GM19238 (cell line): ENCODE results near the gene TMEM181.
"Not testable (repeated sequence)": the region's sequence is repeated elsewhere in the genome, so short reads cannot be mapped to it uniquely, and the experiment has no call there.

Experiments
- DNase-seq: peaks from one replicate; pipeline ENCODE4 v3.0.0; 2011; ENCODE audit warnings: low spot score; ENCODE audit not compliant: insufficient read length

Gene TMEM181

DNA sequence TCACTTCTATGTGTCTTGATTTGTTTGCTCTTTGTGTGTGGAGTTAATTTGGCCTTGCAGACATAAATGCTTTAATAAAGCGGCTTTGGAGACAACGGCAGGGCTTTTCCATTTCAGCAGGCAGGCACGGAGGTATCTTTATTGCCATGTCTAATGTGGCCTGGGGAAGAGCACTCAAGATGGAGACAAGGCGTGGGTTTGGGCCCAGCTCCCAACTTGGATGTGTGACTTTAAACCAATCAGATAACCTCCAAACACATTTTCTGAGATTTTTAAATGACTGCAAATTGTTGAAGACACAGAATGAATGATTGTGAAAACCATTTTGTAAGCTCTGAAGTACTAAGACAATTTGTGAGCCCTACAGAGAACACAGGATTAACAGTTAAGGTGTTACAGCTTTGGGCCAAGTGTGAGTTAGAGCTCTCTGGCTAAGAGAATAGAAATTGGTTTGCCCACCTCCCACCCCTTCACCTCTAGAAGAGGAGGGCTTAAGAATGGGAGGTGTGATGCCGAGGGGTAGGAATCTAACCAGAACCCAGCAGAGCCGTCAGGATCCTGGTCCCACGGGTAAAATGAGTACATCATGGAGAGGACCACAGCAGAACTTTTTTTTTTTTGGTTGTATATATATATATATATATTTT, 75.7 kb downstream of the TMEM181 start:
- no peak for DNase-seq

DNA sequence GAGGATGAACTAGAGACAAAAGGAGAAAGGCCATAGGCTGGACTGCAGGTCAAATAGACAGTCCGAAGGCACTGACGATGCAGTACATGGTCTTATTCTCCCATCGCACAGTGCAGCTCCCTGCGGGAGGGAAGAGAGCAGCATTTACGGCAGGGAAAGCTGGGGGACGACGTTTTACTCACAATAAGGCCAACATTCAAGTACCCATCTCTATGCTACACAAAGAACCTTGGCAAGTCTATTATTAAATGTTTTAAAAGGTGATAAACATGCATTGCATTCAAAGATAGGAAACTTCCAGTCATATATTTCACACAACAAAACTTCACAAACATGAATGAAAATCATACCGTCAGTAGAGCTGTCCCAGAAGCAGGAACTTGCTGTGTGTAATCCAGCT, 76.9 kb downstream of the TMEM181 start:
- DNase-seq: no peak

DNA sequence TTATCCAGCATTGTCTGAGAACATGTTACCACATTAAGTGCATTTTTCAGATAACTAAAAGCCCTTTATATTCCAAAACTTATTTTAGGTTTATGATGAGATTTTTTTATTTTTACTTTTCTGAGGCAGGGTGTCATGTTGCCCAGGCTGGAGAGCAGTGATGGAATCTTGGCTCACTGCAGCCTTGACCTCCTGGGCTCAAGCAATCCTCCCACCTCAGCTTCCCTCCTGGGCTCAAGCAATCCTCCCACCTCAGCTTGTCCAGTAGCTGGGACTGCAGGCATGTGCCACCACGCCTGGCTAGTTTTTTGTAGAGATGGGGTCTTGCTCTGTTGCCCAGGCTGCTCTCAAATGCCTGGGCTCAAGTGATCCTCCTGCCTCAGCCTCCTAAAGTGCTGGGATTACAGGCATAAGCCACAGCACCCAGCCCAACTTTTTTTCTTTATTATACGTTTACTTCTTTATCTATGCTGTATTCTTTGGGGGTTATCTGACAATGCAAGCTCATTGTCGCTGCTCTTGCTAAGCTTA, 78.5 kb downstream of the TMEM181 start:
- no peak for DNase-seq

DNA sequence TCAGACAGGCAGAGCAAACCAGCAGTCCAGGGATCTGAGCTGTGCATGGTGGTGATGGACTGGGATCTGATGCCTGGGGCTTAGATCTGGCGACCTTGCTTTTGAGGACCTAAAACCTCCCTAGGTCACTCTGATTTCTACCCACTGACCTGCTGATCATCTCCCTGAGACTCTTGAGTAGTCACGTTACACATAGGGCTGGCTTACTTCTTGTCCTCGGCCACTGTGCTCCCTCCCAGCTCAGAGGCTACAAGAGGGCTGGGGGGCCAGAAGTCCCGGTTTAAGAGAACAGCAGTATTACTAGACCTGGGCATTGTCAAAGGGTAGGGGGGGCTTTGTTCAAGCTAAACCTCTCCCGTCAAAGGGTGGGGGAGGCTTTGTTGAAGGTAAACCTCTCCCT, 79.2 kb downstream of the TMEM181 start:
- DNase-seq: no peak

DNA sequence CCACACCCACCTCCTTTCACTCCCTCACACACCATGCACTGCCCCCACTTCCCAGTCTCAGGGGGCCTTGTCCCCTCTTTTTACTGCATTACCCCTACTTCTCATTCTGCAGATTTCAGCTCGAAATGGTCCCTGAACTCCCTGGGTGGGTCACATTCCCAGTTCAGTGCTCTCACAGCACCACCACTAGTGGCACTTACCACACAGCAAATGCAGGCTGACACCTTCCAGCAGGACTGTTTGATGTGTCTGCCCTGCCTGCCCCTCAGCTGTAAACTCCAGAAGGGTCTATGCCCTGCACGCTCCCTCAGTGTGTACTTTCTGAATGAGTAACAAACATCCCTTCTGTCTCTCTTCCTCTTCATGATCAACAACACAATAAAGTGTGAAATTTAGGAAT, 80.6 kb downstream of the TMEM181 start:
- DNase-seq: no peak

DNA sequence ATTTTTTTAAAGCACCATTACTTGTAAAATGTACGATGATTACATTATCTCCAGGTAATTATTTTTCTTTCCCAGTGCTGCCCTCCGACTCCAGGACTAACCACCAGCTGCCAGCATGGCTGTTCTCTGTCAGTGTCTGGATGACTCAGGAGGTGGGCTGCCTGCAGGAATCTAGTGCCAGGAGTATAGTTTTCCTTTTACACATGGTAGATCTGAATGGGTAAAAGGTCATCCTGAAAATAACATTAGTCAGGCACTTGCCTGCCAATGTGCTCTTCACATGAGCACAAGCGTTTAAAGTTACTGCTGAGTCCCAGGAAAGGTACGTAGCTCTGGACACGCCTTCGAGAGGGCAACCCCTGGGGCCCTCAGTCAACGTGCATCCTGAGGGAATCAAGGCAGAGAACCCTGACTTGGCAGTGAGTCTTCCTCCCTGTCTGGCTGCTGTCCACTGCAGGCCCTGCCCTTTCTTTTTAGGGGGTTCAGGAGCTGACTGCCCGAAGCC, 82.3 kb downstream of the TMEM181 start:
- no peak for DNase-seq

DNA sequence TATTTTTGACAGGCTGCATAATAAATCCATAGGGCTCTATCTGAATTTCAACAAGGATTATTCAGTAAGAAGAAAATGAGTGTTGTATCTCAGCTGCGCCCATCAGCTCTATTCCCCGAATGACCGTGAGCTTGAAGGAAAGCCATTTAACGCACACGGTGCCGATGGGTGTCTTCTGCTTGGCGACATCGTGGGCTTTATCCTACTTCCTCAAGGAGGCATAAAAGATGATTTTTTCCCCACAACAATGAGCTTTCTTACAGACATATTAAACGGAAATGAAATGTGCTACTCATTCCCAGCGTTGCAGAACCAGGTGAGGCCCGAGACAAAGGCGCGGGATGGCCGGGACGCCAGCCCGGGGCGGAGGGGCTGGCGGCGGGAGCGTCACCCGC, 83.9 kb downstream of the TMEM181 start:
- DNase-seq: no peak

DNA sequence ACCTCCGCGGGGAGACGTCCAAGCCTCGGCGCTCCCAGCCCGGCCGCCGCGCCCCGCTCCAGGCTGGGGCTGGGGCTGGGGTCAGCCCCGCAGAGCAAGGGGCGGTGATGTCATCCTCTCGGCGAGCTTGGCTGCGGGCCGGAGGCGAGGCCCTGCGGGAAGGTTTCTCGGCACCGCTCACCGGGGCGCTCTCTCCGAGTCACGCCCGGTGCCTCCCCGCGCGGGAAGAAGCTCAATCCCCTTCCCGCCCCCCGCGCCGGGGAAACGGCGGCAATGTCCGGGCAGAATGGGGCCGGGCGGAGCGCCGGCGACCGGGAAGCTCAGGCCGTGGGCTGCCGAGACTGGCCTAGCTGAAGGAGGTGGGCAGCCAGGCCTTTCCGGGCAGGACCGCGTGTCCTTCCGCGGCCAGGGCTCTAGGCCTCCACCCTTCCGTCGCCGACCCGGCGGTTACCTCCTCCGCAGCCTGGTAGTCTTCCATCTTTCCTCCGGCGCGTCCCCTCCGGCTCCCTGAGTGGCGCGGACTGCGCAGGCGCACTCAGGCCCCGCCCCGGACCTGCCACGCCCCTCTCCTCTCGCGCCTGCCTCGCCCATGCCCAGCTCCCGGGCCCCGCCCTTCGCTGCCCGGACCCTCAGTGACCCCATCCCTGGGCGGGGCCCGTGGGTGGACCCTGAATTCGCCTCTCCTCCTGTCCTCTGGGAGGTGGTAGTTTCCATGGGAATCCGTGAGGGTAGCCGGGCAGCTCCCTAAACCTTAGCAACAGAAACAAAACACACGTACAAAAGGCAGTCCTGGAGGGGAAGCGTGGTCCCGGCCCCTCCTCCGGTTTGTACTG, 84.6 kb downstream of the TMEM181 start, which contains the start of gene DYNLT1:
Gene DYNLT1, minus strand, starts transcription at position 513 of the 833 bp plus-strand sequence. Its CDS starts 35 bp downstream, at position 478.
- peak; percentile 84 for DNase-seq

DNA sequence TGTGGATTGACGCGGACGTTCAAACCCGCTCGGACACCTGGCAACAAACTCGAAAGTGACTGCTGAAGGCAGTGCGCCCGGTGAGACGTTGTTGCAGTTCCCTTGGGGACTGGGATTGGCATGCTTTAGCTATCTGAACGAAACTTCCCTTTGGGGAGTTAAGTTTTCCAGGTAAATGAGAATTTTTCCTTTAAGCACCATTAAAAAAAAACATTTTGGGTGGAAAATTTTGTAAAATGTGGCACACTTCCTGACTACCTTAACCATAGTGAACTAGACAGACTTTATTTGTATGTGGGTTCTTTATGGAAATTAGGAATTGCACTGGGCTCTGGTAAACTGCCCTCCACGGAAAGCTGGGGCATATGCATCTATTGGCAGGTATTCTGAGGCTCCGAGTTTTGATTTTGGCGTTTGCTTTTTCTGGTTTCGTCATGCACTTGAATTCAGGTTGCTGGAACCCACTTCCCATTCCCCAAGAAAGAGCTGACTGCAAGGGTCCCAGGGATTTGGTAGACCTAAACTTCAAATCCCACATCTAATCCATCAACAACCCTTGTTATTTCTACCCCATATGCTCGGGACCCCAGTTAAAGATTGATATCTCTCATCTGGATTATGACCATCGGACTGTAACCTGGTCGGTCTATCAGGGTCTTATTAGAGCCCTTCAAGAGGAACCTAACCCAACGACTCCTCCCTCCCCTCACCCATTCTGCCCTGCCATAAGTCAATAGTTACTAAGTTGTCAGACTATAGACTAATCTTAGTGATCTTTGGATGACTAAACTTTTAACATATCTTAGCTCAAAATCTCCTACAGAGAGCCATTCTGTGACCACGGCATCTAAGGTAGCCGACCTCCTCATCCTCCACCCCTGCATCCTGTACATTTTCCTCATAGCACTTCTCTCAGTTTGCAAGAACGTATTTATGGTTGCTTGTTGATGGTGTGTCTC, 85.5 kb downstream of the TMEM181 start:
- DNase-seq: no peak

DNA sequence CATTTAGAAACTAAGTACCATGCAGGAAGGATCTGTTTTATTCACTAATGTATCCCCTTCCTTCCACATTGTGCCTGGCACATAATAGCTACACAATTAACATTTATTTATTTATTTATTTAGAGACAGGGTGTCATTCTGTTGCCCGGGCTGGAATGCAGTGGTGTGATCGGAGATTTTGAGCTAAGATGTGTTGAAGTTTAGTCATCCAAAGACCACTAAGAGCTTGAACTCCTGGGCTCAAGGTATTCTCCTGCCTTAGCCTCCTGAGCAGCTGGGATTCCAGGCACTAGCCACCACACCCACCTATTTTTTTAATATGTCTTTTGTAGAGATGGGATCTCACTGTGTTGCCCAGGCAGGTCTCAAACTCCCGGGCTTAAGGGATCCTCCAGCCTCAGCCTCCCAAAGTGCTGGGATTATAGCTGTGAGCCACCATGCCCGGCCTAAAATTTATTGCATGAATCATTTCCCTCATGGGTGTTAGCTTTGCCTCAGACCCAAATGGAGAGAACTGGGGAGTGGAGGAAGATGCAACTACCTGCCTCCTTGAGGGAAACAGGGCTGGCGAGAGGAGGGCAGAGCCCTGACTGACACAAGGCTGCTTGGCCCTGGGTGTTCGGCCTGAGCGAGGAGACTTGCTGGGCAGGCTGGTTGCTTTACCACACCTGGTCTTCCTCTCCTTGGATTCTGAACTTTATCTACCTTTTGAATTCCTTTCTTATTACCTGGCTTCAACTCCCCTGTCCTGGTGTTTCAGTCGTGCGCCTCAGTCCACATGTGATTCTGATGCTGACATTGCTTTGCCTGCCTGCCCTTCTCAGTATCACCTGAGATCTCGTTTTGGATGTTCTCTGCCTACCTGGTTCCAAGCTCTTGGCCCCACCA, 86.4 kb downstream of the TMEM181 start:
- DNase-seq: no peak

DNA sequence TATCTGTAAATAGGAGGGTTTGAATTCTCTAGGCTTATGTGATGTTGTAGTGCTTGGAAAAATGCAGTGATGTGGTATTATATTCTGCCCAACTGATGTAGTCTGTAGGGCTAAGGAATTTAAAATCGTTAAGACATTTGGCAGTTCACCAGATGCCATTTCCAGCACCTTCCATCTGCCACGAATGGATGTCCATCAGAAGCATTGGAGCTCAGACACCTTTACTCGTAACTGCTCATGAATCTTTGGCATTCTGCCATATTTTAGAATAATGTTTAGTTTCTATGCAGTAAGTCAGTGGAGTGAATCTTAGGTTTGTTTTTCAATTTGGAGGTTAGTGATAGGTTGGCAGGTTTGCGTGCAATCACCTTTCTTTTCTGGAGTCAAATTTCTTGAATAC, 87.6 kb downstream of the TMEM181 start:
- DNase-seq: no peak

DNA sequence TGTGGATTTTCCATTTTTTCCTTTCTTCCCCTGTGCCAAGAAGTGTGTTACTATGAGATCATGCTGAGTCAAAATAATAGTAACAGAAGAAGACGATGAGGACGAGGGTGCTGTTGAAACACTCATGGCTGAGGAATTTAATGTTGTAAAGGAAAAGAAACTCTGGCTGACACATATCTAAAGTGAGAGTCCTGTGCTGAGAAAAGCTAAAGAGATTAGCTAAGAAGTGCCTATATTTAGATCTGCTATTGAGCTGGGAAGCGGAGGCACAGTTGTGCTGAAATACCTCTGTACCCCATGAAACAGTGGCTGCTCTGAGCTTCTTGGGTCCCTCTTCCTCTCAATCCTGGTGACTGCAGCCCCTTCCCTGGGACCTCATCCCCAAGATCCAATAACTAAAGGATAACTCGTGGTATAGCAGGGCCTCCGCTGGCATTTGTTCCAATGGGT, 88.8 kb downstream of the TMEM181 start:
- no peak for DNase-seq

DNA sequence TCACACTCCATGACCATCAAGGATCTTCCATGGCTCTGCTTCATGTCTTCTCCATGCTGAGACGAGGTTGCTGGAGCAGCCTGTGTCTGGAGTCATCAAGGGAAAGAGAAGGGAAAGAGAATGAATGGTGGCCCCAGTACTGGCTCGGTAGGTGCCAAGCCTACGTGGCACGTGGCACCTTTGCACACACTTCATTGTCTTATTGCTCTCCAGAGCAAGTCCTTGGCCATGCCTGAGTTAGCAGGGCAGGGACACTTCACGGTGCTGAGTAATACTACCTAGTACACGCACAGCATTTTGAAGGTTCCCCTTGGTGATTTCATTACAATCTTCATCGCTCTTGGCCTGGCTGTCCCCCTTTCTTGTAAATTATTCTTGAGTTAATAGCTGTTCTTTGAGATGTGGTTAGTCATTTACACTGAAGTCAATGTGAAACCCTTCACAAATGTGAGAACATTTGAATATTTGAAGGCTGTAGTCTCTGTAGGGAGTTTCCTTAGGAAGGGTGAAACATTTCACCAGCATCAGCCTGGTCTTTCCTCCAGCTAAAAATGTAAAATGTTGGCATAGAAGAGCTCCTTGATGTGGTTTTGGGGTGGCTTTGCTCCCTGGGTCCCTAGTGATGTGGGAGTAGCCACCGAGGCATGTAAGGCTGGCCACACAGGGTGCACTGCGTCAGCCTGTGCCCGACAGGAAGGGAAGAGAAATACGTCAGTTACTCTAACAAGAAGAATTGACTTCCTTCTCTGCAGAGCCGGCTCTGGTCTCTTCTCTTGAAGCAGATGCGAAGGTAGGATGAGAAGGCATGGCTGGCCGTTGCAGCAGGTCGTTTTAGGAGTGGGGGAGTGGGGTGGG, 89.6 kb downstream of the TMEM181 start, which contains the start of gene SYTL3:
Gene SYTL3, plus strand, starts transcription at position 766 of the 855 bp plus-strand sequence. CDS start 13,215 bp downstream, outside the sequence.
- DNase-seq: no peak

DNA sequence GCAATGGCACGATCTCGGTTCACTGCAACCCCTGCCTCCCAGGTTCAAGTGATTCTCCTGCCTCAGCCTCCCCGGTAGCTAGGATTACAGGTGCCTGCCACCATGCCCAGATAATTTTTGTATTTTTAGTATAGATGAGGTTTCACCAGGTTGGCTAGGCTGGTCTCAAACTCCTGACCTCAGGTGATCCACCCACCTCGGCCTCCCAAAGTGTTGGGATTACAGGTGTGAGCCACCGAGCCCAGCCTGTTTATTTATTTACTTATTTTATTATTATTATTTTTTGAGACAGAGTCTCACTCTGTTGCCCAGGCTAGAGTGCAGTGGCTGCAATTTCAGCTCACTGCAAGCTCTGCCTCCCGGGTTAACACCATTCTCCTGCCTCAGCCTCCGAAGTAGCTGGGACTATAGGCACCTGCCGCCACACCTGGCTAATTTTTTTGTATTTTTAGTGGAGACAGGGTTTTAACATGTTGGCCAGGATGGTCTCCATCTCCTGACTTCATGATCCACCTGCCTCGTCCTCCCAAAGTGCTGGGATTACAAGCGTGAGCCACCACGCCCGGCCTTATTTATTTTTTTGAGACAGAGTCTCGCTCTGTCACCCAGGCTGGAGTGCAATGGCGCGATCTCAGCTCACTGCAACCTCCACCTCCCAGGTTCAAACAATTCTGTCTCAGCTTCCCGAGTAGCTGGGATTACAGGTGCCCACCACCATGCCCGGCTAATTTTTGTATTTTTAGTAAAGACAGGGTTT, 92.3 kb downstream of the TMEM181 start:
- not testable (repeated sequence) for DNase-seq

DNA sequence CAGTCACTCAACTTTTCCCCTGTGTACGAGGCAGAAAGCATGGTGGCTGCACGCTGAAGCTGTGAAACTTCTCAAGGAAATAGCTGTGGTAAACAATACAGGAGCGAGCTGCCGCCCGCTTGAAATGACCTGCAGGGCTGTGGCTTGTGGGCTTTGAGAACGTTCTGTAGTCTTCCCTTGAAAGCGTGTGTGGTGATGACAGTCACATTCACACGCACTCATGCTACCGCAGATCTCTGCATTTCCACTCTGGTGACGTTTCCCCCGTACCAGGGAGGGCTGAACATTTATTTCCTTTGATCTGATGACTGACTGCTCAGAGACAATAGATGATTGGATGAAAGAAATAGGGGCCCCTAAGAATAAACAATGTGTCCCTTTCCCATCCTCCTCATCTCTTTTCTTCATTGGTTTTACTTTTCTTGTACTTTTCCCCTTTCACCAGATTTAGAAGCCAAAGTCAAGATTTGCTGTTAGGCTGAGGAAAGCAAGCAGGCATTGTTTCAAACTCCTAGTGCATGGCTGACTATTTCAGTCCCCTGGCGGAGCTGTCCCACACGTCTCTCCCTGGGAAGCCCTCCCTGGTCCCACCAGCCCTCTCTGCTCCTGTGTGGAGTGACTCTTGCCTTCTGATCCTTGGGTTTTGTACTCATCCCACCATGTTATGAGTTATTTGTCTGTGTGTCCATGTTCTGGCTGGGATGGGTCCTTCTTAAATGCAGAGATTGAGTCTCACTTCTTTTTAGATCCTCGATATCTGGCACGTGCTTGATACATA, 93.9 kb downstream of the TMEM181 start:
- no peak for DNase-seq

DNA sequence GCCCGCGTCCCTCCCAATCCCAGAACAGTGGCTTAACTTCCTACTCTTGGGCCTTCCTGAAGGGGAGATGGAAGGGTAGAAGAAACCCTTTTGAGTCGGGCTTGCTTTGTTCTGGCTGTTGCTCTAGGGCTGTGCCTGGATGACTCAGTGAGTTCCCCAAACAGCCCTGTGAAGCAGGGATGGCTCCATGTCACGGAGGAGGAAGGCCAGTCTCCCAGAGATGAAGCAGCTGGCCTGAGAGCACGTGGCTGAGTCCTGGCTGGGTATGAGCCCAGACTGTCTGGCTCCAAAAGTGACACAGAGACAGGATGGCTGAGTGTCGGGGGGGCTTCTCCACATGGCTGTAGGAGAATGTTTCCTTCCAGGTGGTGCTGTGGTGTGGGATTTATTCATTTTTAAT, 94.6 kb downstream of the TMEM181 start:
- DNase-seq: no peak

DNA sequence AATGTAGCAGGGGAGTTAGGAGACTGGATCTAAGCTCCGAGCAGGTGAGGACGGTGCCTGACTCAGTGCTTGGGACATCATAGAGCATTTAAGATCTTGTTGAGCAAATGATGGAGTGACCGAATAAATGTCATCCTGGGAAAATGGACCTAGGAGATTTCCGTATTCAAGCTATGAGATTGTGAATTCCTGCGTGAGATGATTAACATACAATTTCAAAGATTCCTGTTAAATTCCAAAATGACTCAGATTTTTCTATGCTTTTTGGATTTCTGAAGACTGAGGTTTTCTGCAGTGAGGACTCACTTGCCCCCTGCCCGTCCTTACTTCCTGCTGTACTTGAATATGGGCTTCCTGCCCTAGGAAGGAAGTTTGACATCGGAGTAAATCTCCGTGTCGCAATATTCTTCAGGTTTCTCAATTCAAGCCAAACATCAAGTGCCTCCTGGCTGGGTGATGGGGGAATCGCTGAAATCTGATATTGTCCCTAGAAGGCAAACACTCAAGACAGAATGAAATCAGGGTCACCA, 95.1 kb downstream of the TMEM181 start:
- DNase-seq: no peak
